Neural progenitor cell (in vitro differentiated cells): ENCODE results near the gene BCAS3.

Experiments used
- CTCF ChIP-seq: fragments of 200-600 bp; sonication (generic); IDR thresholded peaks from 2 replicates; pipeline ENCODE4 v1.5.1; 2017; ENCODE audit warnings: antibody characterized with exemption, mild to moderate bottlenecking
- EZH2 ChIP-seq: fragments of 200-600 bp; sonication (generic); IDR thresholded peaks from 2 replicates; pipeline ENCODE4 v1.6.1; 2017; ENCODE audit warnings: antibody characterized with exemption, mild to moderate bottlenecking, moderate library complexity

GRCh38 chr17:60845012-60845411 is 167.4 kb downstream of the BCAS3 start:
- TF ChIP-seq CTCF (no peak), EZH2 (no peak)
